GM23338 (cell line): Measurements from ENCODE around the gene PRKAG1. TPM values are rescaled to one million over a fixed set of nuclear protein-coding genes. Genes with fewer than 3 reads are reported as not detected.

Source experiments
- ATAC-seq: fragments of 200-7000 bp; cut with Tn5 transposase; 3 replicates; pipeline ENCODE4 v1.9.1; 2020
- DNase-seq: peaks from one replicate; pipeline ENCODE4 v3.0.0-alpha.2; 2015; ENCODE audit warnings: low spot score
- H2AFZ ChIP-seq: fragments of 200-600 bp; sonication (generic); 2 replicates; pipeline ENCODE4 v1.8.0; 2016; ENCODE audit warnings: antibody characterized with exemption, mild to moderate bottlenecking, moderate library complexity
- H3F3A ChIP-seq: fragments of 200-600 bp; sonication (generic); replicated peaks from 2 replicates; pipeline ENCODE4 v1.8.0; 2017; ENCODE audit warnings: antibody characterized with exemption, mixed run types, low read depth
- H3K27ac ChIP-seq: fragments of 200-600 bp; sonication (generic); 2 replicates; pipeline ENCODE4 v1.6.1; 2016; ENCODE audit warnings: low read depth
- H3K27me3 ChIP-seq: fragments of 200-600 bp; sonication (generic); 2 replicates; pipeline ENCODE4 v1.8.0; 2016; ENCODE audit warnings: mild to moderate bottlenecking, mixed run types, moderate library complexity; ENCODE audit not compliant: insufficient read depth
- H3K36me3 ChIP-seq: fragments of 200-600 bp; sonication (generic); 2 replicates; pipeline ENCODE4 v1.8.0; 2016; ENCODE audit warnings: mild to moderate bottlenecking; ENCODE audit not compliant: insufficient read depth
- H3K4me1 ChIP-seq: fragments of 200-600 bp; sonication (generic); 2 replicates; pipeline ENCODE4 v1.8.0; 2016; ENCODE audit warnings: mild to moderate bottlenecking, moderate library complexity; ENCODE audit not compliant: insufficient read depth
- H3K4me2 ChIP-seq: fragments of 200-600 bp; sonication (generic); 2 replicates; pipeline ENCODE4 v1.7.1; 2017; ENCODE audit warnings: mixed run types
- H3K4me3 ChIP-seq: fragments of 200-600 bp; sonication (generic); 2 replicates; pipeline ENCODE4 v1.6.1; 2016; ENCODE audit warnings: mixed run types
- H3K79me2 ChIP-seq: fragments of 200-600 bp; sonication (generic); replicated peaks from 2 replicates; pipeline ENCODE4 v1.8.0; 2017; ENCODE audit warnings: mild to moderate bottlenecking; ENCODE audit not compliant: insufficient read depth
- H3K9me2 ChIP-seq: fragments of 200-600 bp; sonication (generic); 2 replicates; pipeline ENCODE4 v1.8.0; 2017; ENCODE audit not compliant: insufficient read depth
- H4K20me1 ChIP-seq: fragments of 200-600 bp; sonication (generic); replicated peaks from 2 replicates; pipeline ENCODE4 v1.8.0; 2017; ENCODE audit warnings: mild to moderate bottlenecking; ENCODE audit not compliant: insufficient read depth
- H3K27ac Mint-ChIP-seq: 2 replicates; pipeline ENCODE4 v1.8.0; 2020; ENCODE audit warnings: inconsistent platforms, mild to moderate bottlenecking, moderate library complexity, mixed read lengths
- H3K27me3 Mint-ChIP-seq: 3 replicates; pipeline ENCODE4 v1.8.0; 2022; ENCODE audit warnings: low read depth, mild to moderate bottlenecking, moderate library complexity, mixed read lengths, inconsistent platforms; ENCODE audit not compliant: insufficient read depth, poor library complexity
- H3K36me3 Mint-ChIP-seq: 3 replicates; pipeline ENCODE4 v1.8.0; 2021; ENCODE audit warnings: low read depth, mild to moderate bottlenecking, inconsistent platforms, moderate library complexity, mixed read lengths
- H3K4me1 Mint-ChIP-seq: 3 replicates; pipeline ENCODE4 v1.8.0; 2020; ENCODE audit warnings: mild to moderate bottlenecking, inconsistent platforms, mixed read lengths
- H3K4me3 Mint-ChIP-seq: 3 replicates; pipeline ENCODE4 v1.8.0; 2021; ENCODE audit warnings: moderate library complexity, mild to moderate bottlenecking, inconsistent platforms, mixed read lengths
- H3K9me3 Mint-ChIP-seq: 3 replicates; pipeline ENCODE4 v1.8.0; 2020; ENCODE audit warnings: moderate library complexity, mild to moderate bottlenecking, inconsistent platforms, mixed read lengths
- CREB1 ChIP-seq: fragments of 250-450 bp; sonication (Bioruptor Pico); IDR thresholded peaks from 2 replicates; pipeline ENCODE4 v1.5.0; 2020; ENCODE audit warnings: low read depth, mild to moderate bottlenecking, moderate library complexity
- EZH2 ChIP-seq: fragments of 200-600 bp; sonication (generic); IDR thresholded peaks from one replicate; pipeline ENCODE4 v1.8.0; 2017; ENCODE audit warnings: antibody characterized with exemption, mild to moderate bottlenecking, low read depth; ENCODE audit not compliant: unreplicated experiment
- POLR2AphosphoS5 ChIP-seq: IDR thresholded peaks from 2 replicates; pipeline ENCODE4 v1.6.1; 2016; ENCODE audit warnings: antibody characterized with exemption, low read depth
- REST ChIP-seq: IDR thresholded peaks from one replicate; pipeline ENCODE4 v1.6.1; 2018; ENCODE audit warnings: antibody characterized with exemption; ENCODE audit not compliant: unreplicated experiment
- ZNF114 ChIP-seq: fragments of 250-450 bp; sonication (Bioruptor Pico); IDR thresholded peaks from 2 replicates; pipeline ENCODE4 v1.5.0; 2020; ENCODE audit warnings: mild to moderate bottlenecking, moderate library complexity
- ZNF331 ChIP-seq: fragments of 250-450 bp; sonication (Bioruptor Pico); IDR thresholded peaks from 2 replicates; pipeline ENCODE4 v1.5.0; 2020; ENCODE audit warnings: low read depth, mild to moderate bottlenecking, moderate library complexity
- ZNF462 ChIP-seq: fragments of 250-450 bp; sonication (Bioruptor Pico); IDR thresholded peaks from 2 replicates; pipeline ENCODE4 v1.5.0; 2020; ENCODE audit warnings: mild to moderate bottlenecking, moderate library complexity
- polyA plus RNA-seq: library from polyadenylated mRNA; unstranded; fragments of >200 nt; fragmentation: Nextera tagmentation; extraction: Ambion mirVana; gene quantifications from 2 replicates; pipeline ENCODE4 v1.2.1, GENCODE V29; 2016
- total RNA-seq: library from RNA; depleted of rRNA; stranded (reverse); fragments of >200 nt; shearing (Covaris generic); gene quantifications from 2 replicates; pipeline ENCODE4 v1.2.3, GENCODE V29; 2014

PRKAG1 gene
- total and polyA plus RNA-seq, 2 experiments from 2014 or later = 19.9 to 35.4 TPM

GRCh38 chr12:49046129-49046895 is 27.7 kb upstream of the PRKAG1 start:
- peaks cover 49% of the 10 kb centered on the region for H3K36me3 ChIP-seq
- no peaks in the 10 kb centered on the region for H3F3A ChIP-seq
- H3K27ac ChIP-seq = no peak overlapping the region
- H3K79me2 ChIP-seq = no peaks in the 10 kb centered on the region
- no peaks in the 10 kb centered on the region; the same call in 2 of the 3 replicates for H3K4me1 Mint-ChIP-seq
- no peak overlapping the region for H3K4me2 ChIP-seq
- no peaks in the 10 kb centered on the region for H3K27me3 ChIP-seq
- DNase-seq (no peak), ATAC-seq (no peak)
- no peak overlapping the region for H3K4me3 ChIP-seq
- H2AFZ ChIP-seq = no peak overlapping the region
- H3K27me3 Mint-ChIP-seq = peaks cover 16% of the 10 kb centered on the region
- peaks cover 98% of the 10 kb centered on the region for H3K36me3 Mint-ChIP-seq
- H3K27ac Mint-ChIP-seq = no peak overlapping the region
- no peaks in the 10 kb centered on the region; the same call in 2 of the 3 replicates for H3K9me3 Mint-ChIP-seq
- TF ChIP-seq EZH2 (no peak), ZNF331 (no peak), POLR2AphosphoS5 (no peak), ZNF114 (no peak)
- H3K4me1 ChIP-seq = no peaks in the 10 kb centered on the region
- H4K20me1 ChIP-seq = peaks cover 40% of the 10 kb centered on the region
- no peak overlapping the region for H3K4me3 Mint-ChIP-seq
- no peaks in the 10 kb centered on the region for H3K9me2 ChIP-seq

- peaks cover 16% of the 10 kb centered on the region for H3K27me3 Mint-ChIP-seq
- H3K36me3 Mint-ChIP-seq = peaks cover 94% of the 10 kb centered on the region
- peaks cover 45% of the 10 kb centered on the region for H3K36me3 ChIP-seq
- ATAC-seq (no peak), DNase-seq (no peak)
- no peak for TF ChIP-seq REST
- TF ChIP-seq CREB1 = no peak
- TF ChIP-seq EZH2 = no peak
- TF ChIP-seq ZNF462 (CRISPR knock-in tag) = no peak
- TF ChIP-seq ZNF331 = no peak
- H3F3A ChIP-seq = no peaks in the 10 kb centered on the region
- H3K4me1 ChIP-seq = no peaks in the 10 kb centered on the region
- no peaks in the 10 kb centered on the region; the same call in 2 of the 3 replicates for H3K4me1 Mint-ChIP-seq
- H3K9me2 ChIP-seq = no peaks in the 10 kb centered on the region
- no peaks in the 10 kb centered on the region for H3K79me2 ChIP-seq
- no peak overlapping the region for H3K27ac Mint-ChIP-seq
- no peak overlapping the region for H3K4me3 Mint-ChIP-seq
- H3K4me2 ChIP-seq = no peak overlapping the region
- no peak overlapping the region for H3K27ac ChIP-seq
- H4K20me1 ChIP-seq = peaks cover 37% of the 10 kb centered on the region
- H3K27me3 ChIP-seq = no peaks in the 10 kb centered on the region
- H3K4me3 ChIP-seq = no peak overlapping the region
- no peaks in the 10 kb centered on the region; the same call in 2 of the 3 replicates for H3K9me3 Mint-ChIP-seq
- no peak overlapping the region for H2AFZ ChIP-seq
Measured at GRCh38 chr12:49044660-49045059, 26.1 kb upstream of the PRKAG1 start.
